Immature natural killer cell (primary cell): ENCODE results near the gene MFRP. TPM values are rescaled to one million over a fixed set of nuclear protein-coding genes. Genes with fewer than 3 reads are reported as not detected.
A peak's percentile ranks its signal among the peaks of the same experiment; 100 is the strongest.

Source experiments
- DNase-seq, 3 donors: peaks; one replicate each; pipeline ENCODE4 v3.0.0; 2022; ENCODE audit warnings: mixed read lengths in 1 of 3
- H3K27ac Mint-ChIP-seq, 6 donors: one replicate each; pipeline ENCODE4 v1.8.0; 2020; ENCODE audit warnings: mixed read lengths in 6 of 6, mild to moderate bottlenecking in 5 of 6, inconsistent platforms in 4 of 6, moderate library complexity in 3 of 6
- H3K27me3 Mint-ChIP-seq, 3 donors: one replicate each; pipeline ENCODE4 v1.8.0; 2020 to 2021; ENCODE audit warnings: low read depth in 3 of 3, mild to moderate bottlenecking in 3 of 3, mixed read lengths in 3 of 3, moderate library complexity in 3 of 3, inconsistent platforms in 1 of 3
- H3K36me3 Mint-ChIP-seq, 3 donors: one replicate each; pipeline ENCODE4 v1.8.0; 2020; ENCODE audit warnings: mixed read lengths in 3 of 3, inconsistent platforms in 2 of 3, mild to moderate bottlenecking in 2 of 3
- H3K4me1 Mint-ChIP-seq, 2 donors: one replicate each; pipeline ENCODE4 v1.8.0; 2020; ENCODE audit warnings: inconsistent platforms in 2 of 2, mild to moderate bottlenecking in 2 of 2, mixed read lengths in 2 of 2, moderate library complexity in 1 of 2
- H3K4me3 Mint-ChIP-seq, 5 donors: one replicate each; pipeline ENCODE4 v1.8.0; 2020; ENCODE audit warnings: mild to moderate bottlenecking in 5 of 5, mixed read lengths in 5 of 5, inconsistent platforms in 3 of 5, moderate library complexity in 3 of 5
- H3K9me3 Mint-ChIP-seq, 6 donors: one replicate each; pipeline ENCODE4 v1.8.0; 2020; ENCODE audit warnings: mild to moderate bottlenecking in 6 of 6, mixed read lengths in 6 of 6, inconsistent platforms in 4 of 6, moderate library complexity in 3 of 6
- polyA plus RNA-seq, 3 donors: library from polyadenylated mRNA; unstranded; fragments of 300-500 nt; fragmentation: Illumina TruSeq; gene quantifications; one replicate each; pipeline ENCODE4 v1.2.3, GENCODE V29; 2021

MFRP gene
- polyA plus RNA-seq, 3 donors from 2014 or later: not detected

DNA sequence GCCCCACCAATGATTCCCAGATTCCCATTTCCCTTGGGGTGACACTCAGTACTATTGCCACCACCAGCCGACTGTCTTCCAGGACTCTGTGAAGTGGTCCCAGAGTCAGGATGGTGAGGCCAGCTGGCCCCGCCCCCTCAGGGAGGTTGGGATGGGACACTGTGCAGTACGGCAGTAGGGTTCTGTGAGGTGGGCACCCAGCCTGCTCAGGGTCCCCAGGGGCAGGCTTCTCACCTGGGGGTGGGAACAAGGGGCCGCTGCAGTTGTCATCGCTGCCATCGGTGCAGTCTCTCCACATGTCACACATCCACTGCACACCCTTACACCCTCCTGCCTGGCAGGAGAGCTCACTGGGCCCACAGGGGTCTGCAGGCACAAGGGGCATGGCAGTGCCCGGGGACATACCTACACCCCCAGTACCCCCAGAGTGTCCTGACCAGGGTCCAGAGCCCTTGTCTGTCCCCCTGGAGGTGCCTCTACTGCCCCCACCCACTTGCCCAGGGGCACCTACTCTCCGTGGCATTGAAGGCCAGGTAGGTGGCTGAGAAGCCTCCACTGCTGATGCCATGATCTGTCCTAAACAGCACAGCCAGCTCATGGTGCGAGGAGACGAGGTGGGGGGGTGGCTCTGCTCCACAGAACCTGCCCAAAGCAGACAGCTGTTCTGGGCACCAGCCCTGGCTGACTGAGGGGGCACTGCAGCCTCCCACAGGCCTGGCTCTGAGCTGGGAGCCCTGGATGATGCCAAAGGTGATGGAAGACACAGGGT lies 4.0 kb downstream of the MFRP start:
- Mint-ChIP-seq H3K36me3 (no peaks in the 10 kb centered on the region), H3K4me3 (no peak overlapping the region), H3K27me3 (peaks cover 7 to 14% (median 11%) of the 10 kb centered on the region in 3 donors), H3K27ac (no peak overlapping the region), H3K4me1 (peaks cover 12 to 13% of the 10 kb centered on the region in 2 donors), H3K9me3 (no peaks in the 10 kb centered on the region)
- DNase-seq: no peak

DNA sequence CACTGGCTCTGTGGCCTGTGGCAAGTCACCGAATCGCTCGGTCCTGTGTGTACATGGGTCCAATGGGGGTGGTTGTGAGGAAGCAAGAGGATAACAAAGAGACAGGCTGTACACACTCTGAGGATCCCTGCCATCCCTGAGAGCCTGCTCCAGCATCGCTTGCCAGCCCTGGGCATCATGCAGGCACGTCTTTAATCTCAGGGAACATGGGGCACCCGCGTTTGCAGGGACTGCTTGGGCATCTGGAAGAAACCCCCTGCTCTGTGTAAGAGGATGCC lies 4.5 kb downstream of the MFRP start:
- Mint-ChIP-seq H3K27me3 (peaks cover 7 to 14% (median 9%) of the 10 kb centered on the region in 3 donors), H3K36me3 (no peaks in the 10 kb centered on the region), H3K27ac (no peak overlapping the region), H3K4me3 (no peak overlapping the region), H3K4me1 (peaks cover 12 to 13% of the 10 kb centered on the region in 2 donors), H3K9me3 (no peaks in the 10 kb centered on the region)
- no peak for DNase-seq

DNA sequence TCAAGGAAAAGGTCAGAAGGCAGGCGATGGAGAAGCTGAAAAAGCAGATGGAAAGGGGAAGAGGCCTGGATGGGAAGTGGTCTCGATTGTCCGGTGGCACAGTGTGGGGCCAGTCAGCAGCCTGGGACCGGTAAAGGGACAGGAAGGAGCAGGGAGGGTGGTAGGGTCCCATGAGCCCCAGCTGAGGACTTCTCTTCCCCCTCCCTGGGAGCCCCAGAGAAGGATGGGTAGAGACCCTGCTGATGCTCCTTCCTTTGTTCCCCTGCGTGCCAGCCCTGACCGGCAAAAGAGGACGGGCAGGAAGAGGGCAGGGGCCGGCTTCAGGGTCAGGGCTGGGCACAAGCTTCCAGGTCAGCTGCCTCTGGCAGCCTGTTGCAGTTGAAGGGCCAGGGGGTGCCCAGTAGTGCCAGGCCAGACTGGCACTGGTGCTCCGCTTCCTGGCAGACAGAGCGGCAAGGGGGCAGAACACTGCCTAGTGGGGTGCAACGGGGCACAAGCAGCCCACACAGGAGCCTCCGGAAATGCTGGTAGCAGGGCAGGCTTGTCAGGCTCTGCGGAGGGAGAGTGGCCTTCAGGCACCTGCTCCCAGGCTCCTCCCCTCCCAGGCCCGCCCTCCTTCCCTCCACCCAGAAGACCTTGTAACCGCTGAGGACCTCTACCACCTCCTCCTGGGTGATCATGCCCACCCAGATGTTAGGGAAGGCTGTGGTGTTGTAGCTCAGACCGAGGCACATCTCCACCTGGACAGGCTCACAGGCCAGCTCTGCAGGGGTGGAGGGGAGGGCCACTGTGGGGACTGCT lies 5.1 kb downstream of the MFRP start:
- H3K9me3 Mint-ChIP-seq: no peaks in the 10 kb centered on the region
- peaks cover 13 to 14% of the 10 kb centered on the region in 2 donors for H3K4me1 Mint-ChIP-seq
- H3K4me3 Mint-ChIP-seq: no peak overlapping the region
- H3K36me3 Mint-ChIP-seq: no peaks in the 10 kb centered on the region
- H3K27ac Mint-ChIP-seq: no peak overlapping the region
- DNase-seq: no peak
- H3K27me3 Mint-ChIP-seq: peaks cover 7 to 14% (median 9%) of the 10 kb centered on the region in 3 donors

DNA sequence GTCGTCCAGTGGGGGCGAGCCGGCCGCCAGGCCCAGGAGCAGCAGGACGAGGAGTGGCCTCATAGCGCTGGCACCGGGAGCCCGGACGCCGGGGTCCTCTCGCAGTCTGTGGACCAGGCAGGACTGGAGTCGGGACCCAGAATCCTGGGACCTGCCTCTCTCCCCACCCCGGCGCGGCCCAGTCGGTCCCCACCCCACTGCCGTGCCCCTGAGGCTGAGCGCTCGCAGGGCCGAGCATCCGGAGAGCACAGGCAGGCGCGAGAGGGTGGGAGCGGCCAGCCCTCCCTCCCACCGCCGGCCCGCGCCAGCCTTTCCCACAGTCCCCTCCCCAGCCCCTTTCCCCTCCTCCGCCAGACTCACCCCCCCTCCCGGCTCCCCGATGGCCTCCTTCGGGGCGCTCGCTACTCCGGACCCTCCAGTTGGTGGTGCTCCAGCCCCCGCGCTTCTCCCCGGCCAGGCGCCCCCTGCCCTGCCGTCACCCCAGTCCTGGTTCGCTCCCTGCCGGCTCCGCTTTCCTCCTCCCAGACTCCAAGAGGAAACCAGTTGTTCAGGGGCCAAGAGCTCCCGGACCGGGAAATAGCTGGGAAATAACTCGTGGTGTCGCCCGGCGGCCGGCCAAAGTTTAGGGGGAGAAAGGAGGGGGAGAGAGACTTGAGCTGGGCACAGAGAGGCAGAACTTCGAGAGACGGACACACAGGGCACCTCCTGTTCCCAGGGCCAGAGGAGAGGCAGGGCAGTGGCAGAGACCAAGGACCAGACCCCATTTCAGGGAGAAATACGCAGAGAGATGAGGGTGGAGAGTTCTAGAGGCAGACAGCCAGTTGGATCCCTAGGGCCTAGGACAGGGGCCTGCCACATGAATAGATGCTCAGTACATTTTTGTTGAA lies 5.9 kb downstream of the MFRP start, which contains the start of gene C1QTNF5:
C1QTNF5 (minus strand) TSS at position 549 of the 887 bp plus-strand sequence; CDS start at position 63, 486 bp downstream.
- Mint-ChIP-seq H3K9me3 (no peaks in the 10 kb centered on the region), H3K27me3 (peaks cover 7 to 12% (median 9%) of the 10 kb centered on the region in 3 donors), H3K27ac (no peak within 1 kb of the TSS), H3K4me3 (peak within 1 kb of the TSS in 1 of 5 donors; percentile 27), H3K36me3 (peaks cover 0 to 5% (median 0%) of the 10 kb centered on the region in 3 donors), H3K4me1 (peaks cover 13 to 21% of the 10 kb centered on the region in 2 donors)
- DNase-seq: no peak

DNA sequence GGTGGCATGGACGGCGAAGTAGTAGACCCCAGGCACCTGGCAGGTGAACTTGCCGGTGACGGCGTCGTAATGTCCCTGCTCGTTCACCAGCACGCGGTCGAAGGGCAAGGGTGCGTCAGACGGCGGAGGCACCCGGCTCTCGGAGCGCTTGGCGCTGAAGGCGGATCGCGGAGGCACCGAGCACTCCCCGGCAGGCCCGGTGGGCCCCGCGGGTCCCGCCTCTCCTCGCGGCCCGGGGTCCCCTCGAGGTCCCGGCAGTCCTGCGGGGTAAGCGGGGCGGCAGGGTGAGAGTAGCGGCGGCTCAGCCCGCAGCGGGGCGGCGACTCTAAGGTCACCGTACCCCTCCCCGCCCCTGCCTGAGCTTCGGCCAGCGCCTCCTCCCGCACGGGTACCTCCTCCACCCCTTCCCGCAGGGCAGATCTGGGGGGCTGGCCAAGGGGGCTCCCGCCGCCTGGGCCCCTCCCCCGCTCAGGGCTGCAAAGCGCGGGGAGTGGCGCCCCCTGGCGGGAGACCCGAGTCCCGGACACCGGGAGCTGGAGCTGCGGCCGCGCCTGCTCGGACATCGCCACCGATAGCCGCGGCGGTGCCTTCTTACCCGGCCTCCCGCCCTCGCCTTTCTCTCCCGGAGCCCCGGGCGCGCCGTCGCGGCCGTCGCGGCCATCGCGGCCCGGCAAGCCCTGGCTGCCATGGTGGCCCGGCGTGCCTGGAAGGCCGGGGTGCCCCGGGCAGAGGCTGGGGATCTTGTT lies 6.7 kb downstream of the MFRP start:
- H3K27ac Mint-ChIP-seq: no peak overlapping the region
- peaks cover 0 to 5% (median 0%) of the 10 kb centered on the region in 3 donors for H3K36me3 Mint-ChIP-seq
- H3K9me3 Mint-ChIP-seq: no peaks in the 10 kb centered on the region
- H3K27me3 Mint-ChIP-seq: peaks cover 9 to 15% (median 12%) of the 10 kb centered on the region in 3 donors
- peak; percentile 19 to 32 (median 32) for DNase-seq
- H3K4me1 Mint-ChIP-seq: peaks cover 18 to 28% of the 10 kb centered on the region in 2 donors
- H3K4me3 Mint-ChIP-seq: peak overlapping the region; percentile 12 to 67 (median 44)

DNA sequence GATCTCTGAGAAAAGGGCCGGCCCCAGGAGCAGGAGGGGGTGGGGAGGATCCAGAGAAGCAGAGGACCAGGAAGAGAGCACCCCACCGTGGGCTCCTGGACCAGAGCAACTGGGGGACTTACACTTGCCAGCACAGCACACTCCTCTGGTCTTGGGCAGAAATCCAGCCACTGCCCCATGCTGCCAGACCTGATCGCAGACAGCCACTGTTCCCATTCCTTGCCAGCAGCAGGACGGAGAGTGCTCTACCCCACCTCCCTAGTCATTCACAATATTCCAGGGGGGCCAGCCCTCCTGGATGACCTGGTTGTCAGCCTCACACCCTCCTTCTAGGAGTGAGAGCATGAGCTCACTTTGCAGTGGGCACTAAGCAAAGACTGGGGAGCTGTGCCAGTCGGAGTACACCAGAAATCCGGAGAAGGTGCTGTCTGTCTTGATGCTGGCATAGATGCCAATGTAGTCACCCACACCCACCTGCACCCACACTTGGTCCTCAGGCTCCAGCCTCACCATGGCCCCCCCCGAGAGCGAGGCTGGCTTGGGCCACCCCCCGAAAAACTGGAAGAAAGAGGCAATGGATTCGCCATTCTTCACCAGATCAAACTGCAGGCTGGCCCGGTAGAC lies 7.4 kb downstream of the MFRP start:
- H3K36me3 Mint-ChIP-seq: peaks cover 0 to 5% (median 0%) of the 10 kb centered on the region in 3 donors
- peaks cover 25 to 32% of the 10 kb centered on the region in 2 donors for H3K4me1 Mint-ChIP-seq
- no peak overlapping the region for H3K27ac Mint-ChIP-seq
- H3K4me3 Mint-ChIP-seq: peak overlapping the region; percentile 12 to 67 (median 44)
- H3K27me3 Mint-ChIP-seq: peaks cover 10 to 21% (median 15%) of the 10 kb centered on the region in 3 donors
- H3K9me3 Mint-ChIP-seq: no peaks in the 10 kb centered on the region
- DNase-seq: no peak

DNA sequence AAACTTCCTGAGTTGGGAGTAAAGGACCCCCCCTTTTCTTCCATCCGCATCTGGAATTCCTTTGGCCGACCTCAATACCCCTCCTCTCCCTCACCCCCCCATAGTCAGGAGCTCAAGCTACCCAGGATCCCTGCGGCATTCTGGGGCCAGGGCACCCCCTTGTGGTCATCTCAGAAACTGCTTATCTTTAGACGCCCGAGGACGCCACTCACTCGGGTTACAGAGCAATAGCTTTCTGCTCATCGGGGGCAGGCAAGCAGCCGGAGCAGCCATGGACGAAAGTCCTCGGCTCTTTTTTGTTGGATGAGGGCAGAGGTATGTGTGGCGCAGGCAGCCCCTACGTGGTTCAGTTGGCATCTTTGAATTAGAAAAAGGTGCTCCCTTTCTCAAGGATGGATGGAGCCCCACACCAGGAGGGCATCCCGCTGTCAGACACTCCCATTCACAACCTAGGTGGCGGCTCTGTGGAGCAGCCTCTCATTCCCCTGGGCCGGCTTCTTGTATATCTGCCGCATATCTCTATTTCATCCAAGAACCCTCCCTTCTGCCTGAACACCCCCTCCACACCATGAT lies 8.1 kb downstream of the MFRP start:
- H3K4me3 Mint-ChIP-seq: peak overlapping the region; percentile 36 to 54 (median 39)
- H3K27ac Mint-ChIP-seq: no peak overlapping the region
- peaks cover 10 to 22% (median 13%) of the 10 kb centered on the region in 3 donors for H3K27me3 Mint-ChIP-seq
- no peaks in the 10 kb centered on the region for H3K9me3 Mint-ChIP-seq
- peak; percentile 44 to 56 (median 51) for DNase-seq
- peaks cover 30 to 36% of the 10 kb centered on the region in 2 donors for H3K4me1 Mint-ChIP-seq
- H3K36me3 Mint-ChIP-seq: peaks cover 0 to 5% (median 0%) of the 10 kb centered on the region in 3 donors

DNA sequence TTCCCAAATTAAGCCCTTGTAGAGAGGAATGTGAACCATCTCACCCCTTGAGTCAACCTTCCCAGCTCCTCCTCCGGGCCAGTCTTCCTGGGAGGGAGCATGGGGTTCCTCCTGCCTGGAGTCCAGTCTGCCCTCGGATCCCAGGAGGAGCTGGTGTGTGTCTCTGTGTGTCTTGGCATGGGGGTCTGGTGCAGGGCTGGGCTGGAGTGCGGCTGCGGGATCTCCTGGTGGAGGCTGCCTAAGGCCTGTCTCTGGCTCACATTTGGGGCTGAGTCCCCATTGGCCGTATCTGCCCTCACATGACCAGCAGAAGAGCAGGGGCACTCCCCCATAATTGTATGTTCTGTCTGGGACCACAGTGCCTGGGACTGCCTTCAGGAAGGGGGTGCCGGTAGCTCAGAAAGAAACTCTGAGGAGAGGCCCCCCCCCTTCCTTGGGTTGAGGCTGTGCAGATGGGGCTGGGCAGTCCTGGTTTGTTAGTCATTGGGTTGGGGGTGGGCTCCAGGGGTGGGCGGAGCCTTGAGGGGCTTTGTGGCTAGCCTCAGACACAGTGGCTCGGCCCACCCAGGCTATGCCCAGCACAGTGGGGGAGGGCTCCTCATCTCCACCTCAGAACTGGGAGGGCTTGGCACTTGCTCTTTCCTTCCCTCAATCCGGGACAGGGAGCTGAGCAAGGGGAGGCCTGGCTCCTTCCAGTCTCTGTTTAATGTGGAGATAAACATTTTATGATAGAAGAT lies 8.8 kb downstream of the MFRP start:
- DNase-seq: no peak
- Mint-ChIP-seq H3K27me3 (peaks cover 8 to 20% (median 11%) of the 10 kb centered on the region in 3 donors), H3K4me1 (peaks cover 30 to 38% of the 10 kb centered on the region in 2 donors), H3K9me3 (no peaks in the 10 kb centered on the region), H3K4me3 (peak overlapping the region in 1 of 5 donors; percentile 39), H3K27ac (no peak overlapping the region), H3K36me3 (peaks cover 0 to 5% (median 0%) of the 10 kb centered on the region in 3 donors)

DNA sequence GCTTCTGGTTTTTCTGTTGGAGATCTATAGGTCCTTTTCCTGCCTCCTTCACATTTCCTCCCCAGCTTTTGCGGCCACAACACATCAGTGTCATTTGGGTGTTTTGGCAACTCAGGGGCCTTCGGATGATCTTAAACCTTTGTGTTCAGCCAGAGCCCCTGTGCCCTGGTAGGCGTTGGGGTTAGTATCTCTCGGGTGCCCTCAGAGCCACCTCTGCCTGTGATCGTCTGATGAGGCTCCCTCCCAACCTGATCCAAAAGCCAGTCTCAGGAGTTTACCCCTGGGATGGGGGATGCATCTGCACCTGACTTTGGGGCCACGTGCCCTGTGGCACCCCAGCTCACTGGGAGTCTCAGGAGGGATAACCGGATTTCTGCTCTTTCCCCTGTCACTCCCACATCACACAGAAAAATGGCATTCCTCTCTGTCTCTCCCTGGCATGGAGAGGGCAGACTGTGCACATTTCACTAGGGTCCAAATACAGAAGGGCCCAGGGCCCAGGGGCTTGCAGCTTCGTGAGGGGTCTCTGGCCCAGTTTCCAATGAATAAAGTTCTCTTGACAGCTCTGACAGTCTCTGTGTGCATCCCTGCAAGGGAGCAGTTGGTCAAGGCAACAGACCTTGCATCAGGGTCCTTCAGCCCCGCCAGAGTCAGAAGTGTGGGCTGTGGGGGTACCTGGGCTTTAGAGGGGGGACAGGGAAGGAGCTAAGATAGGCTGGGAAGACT lies 9.6 kb downstream of the MFRP start:
- peak overlapping the region in 3 of 6 donors; percentile 19 to 74 (median 21) for H3K27ac Mint-ChIP-seq
- peaks cover 30 to 38% of the 10 kb centered on the region in 2 donors for H3K4me1 Mint-ChIP-seq

DNA sequence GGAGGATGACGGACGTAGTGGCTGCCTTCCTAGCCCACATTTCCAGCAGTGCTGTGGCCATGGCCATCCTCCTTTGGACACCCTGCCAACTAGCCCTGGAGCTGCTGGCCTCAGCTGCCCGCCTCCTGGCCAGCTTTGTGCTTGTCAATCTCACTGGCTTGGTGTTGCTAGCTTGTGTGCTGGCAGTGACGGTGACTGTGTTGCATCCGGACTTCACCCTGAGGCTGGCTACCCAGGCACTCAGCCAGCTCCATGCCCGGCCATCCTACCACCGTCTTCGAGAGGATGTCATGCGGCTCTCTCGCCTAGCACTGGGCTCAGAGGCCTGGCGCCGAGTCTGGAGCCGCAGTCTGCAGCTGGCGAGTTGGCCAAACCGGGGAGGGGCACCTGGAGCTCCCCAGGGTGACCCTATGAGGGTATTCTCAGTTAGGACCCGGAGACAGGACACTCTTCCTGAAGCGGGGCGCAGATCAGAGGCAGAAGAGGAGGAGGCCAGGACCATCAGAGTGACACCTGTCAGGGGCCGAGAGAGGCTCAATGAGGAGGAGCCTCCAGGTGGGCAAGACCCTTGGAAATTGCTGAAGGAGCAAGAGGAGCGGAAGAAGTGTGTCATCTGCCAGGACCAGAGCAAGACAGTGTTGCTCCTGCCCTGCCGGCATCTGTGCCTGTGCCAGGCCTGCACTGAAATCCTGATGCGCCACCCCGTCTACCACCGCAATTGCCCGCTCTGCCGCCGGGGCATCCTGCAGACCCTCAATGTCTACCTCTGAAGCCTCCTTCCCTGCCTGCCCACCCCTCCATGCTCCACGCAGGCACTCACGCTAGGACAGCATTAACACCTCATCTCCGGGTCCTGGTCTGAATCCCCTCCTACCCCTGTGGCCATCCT lies 10.6 kb downstream of the MFRP start:
- Mint-ChIP-seq H3K27me3 (peaks cover 7 to 19% (median 11%) of the 10 kb centered on the region in 3 donors), H3K4me1 (peaks cover 30 to 35% of the 10 kb centered on the region in 2 donors), H3K9me3 (no peaks in the 10 kb centered on the region), H3K4me3 (peak overlapping the region; percentile 94 to 100 (median 95)), H3K36me3 (peaks cover 0 to 5% (median 0%) of the 10 kb centered on the region in 3 donors), H3K27ac (peak overlapping the region in 4 of 6 donors; percentile 93 to 98 (median 95))
- DNase-seq: no peak

More for the DNA sequence above, 9.6 kb downstream of the MFRP start:
- H3K4me3 Mint-ChIP-seq: peak overlapping the region; percentile 15 to 95 (median 62)
- peaks cover 8 to 23% (median 11%) of the 10 kb centered on the region in 3 donors for H3K27me3 Mint-ChIP-seq
- no peak for DNase-seq
- peaks cover 0 to 5% (median 0%) of the 10 kb centered on the region in 3 donors for H3K36me3 Mint-ChIP-seq
- no peaks in the 10 kb centered on the region for H3K9me3 Mint-ChIP-seq
